ENCODE data around the gene RSKR. TPM values are rescaled to one million over a fixed set of nuclear protein-coding genes. Genes with fewer than 3 reads are reported as not detected.
A peak's percentile ranks its signal among the peaks of the same experiment; 100 is the strongest.

Gene RSKR
- total and polyA plus RNA-seq, 9 of the 15 experiments (the other 6 are each of a cell fraction or from before 2014, with no cell fraction given): 1.4 to 42.3 (median 16.2) TPM

GRCh38 chr17:28612936-28613872, 781 bp downstream of the RSKR start:
- CTCF ChIA-PET (ENCODE audit: low intra/inter-chr PET ratio): interaction anchor here (1.9 kb wide), 1 partner anchor 118 kb away, joined by 16 read pairs; no protein-coding TSS in a partner anchor
- in situ Hi-C loops (cut with MboI): no loop called here
- intact Hi-C loops (cut with micrococcal nuclease): loop anchor here (2.0 kb wide), 1 partner anchor 118 kb away; no protein-coding TSS in a partner anchor
- TF ChIP-seq MAFK (IDR thresholded peaks at IDR 0.05; ENCODE audit: low read length) (no peak), OTX1 (CRISPR knock-in tag; IDR thresholded peaks at IDR 0.05) (0 out of 2 replicates have a peak, but pooled peaks have one; percentile 48), KDM4B (IDR thresholded peaks at IDR 0.05; ENCODE audit: borderline replicate concordance in 2 of 2, low read depth in 1 of 2) (no peak), ZBTB33 (CRISPR knock-in tag; IDR thresholded peaks at IDR 0.05) (no peak), PATZ1 (CRISPR knock-in tag; IDR thresholded peaks at IDR 0.05; ENCODE audit: borderline replicate concordance) (no peak), ZNF766 (CRISPR knock-in tag; conservative IDR thresholded peaks at IDR 0.05) (no peak), SMAD4 (CRISPR knock-in tag; conservative IDR thresholded peaks at IDR 0.05) (0 out of 2 replicates have a peak, but pooled peaks have one; percentile 12), TAL1 (IDR thresholded peaks at IDR 0.05) (no peak), SMC3 (conservative IDR thresholded peaks at IDR 0.05; ENCODE audit: insufficient read depth, low read depth, low read length) (peak; percentile 48)
- TF ChIP-seq, protein P1, sequence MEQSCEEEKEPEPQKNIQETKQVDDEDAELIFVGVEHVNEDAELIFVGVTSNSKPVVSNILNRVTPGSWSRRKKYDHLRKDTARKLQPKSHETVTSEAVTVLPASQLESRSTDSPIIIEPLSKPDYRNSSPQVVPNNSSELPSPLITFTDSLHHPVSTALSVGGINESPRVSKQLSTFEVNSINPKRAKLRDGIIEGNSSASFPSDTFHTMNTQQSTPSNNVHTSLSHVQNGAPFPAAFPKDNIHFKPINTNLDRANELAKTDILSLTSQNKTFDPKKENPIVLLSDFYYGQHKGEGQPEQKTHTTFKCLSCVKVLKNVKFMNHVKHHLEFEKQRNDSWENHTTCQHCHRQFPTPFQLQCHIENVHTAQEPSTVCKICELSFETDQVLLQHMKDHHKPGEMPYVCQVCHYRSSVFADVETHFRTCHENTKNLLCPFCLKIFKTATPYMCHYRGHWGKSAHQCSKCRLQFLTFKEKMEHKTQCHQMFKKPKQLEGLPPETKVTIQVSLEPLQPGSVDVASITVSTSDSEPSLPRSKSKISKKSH (CRISPR knock-in tag; IDR thresholded peaks at IDR 0.05): no peak
- TF ChIP-seq, protein P2, sequence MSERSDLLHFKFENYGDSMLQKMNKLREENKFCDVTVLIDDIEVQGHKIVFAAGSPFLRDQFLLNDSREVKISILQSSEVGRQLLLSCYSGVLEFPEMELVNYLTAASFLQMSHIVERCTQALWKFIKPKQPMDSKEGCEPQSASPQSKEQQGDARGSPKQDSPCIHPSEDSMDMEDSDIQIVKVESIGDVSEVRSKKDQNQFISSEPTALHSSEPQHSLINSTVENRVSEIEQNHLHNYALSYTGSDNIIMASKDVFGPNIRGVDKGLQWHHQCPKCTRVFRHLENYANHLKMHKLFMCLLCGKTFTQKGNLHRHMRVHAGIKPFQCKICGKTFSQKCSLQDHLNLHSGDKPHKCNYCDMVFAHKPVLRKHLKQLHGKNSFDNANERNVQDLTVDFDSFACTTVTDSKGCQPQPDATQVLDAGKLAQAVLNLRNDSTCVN (CRISPR knock-in tag; IDR thresholded peaks at IDR 0.05): 0 out of 2 replicates have a peak, but pooled peaks have one; percentile 36

More at GRCh38 chr17:28612936-28613872, 781 bp downstream of the RSKR start:
- Histone ChIP-seq H4K20me1 (replicated peaks; ENCODE audit: control insufficient read depth, insufficient read depth, low read length) (0 out of 2 replicates have a peak, but pooled peaks cover 8% of the 10 kb centered on the region), H3K4me2 (ENCODE audit: insufficient read depth, low read length) (no peak overlapping the region), H3K4me1 (replicated peaks in 1 of 2; ENCODE audit: control insufficient read depth in 2 of 2, insufficient read depth in 2 of 2, low read length in 2 of 2) (no peaks in the 10 kb centered on the region), H3K9ac (ENCODE audit: insufficient read depth in 1 of 2, low read depth in 2 of 2, low read length in 2 of 2) (no peak overlapping the region; a peak in 1 of 4 replicates), H3K4me3 (no peak overlapping the region), H3K79me2 (ENCODE audit: control insufficient read depth, insufficient read depth, low read length) (no peaks in the 10 kb centered on the region), H3K36me3 (ENCODE audit: control insufficient read depth, insufficient read depth, low read length) (peaks cover 95% of the 10 kb centered on the region), H3K27me3 (ENCODE audit: control insufficient read depth in 2 of 2, insufficient read depth in 2 of 2, low read length in 2 of 2) (no peaks in the 10 kb centered on the region), H3K9me3 (replicated peaks; ENCODE audit: control insufficient read depth, insufficient read depth, low read depth, low read length) (no peaks in the 10 kb centered on the region), H2AFZ (ENCODE audit: low read depth, low read length) (no peak overlapping the region), H3K27ac (ENCODE audit: extremely low read depth, low read depth, low read length) (no peak overlapping the region), H3K9me1 (ENCODE audit: control insufficient read depth, insufficient read depth, low read length) (no peaks in the 10 kb centered on the region)
- peak; percentile 88 for ATAC-seq
- DNase-seq (ENCODE audit: extremely low read depth in 1 of 4, low spot score in 3 of 4): peak; percentile 58 to 68 (median 66)
- 85% methylated on average over 6 of the region's 6 CpGs for WGBS (ENCODE audit: insufficient coverage, low coverage, missing lambda C conversion rate)
- POLR2A ChIA-PET: interaction anchor here (0.5 to 4.4 kb wide), 11 partner anchors 11 to 123 kb away, joined by 3 to 25 read pairs (median 4); partner anchors contain the start of genes ALDOC, BLTP2, SDF2 and SUPT6H
- FAIRE-seq: peak; percentile 55
- no TSS peak for BruUV-seq (replicated peaks)

Measured in K562 (cell line).